CD14-positive monocyte (primary cell): ENCODE measurements around the gene TSPYL1. TPM values are rescaled to one million over a fixed set of nuclear protein-coding genes. Genes with fewer than 3 reads are reported as not detected.

Experiments
- DNase-seq, 3 donors: peaks; one replicate each; pipeline ENCODE4 v3.0.0-alpha.2; 2011 to 2022
- H2AFZ ChIP-seq: 2 replicates; pipeline ENCODE4 v1.6.0; 2012; ENCODE audit warnings: mild to moderate bottlenecking, low read depth, low read length, inconsistent platforms; ENCODE audit not compliant: insufficient read depth, poor library complexity, severe bottlenecking
- H3K27ac ChIP-seq, 2 donors: 1 replicate in 1 of 2; 2 replicates in 1 of 2; pipeline ENCODE4 v1.5.1; 2012 to 2013; ENCODE audit warnings: low read length in 2 of 2, control low read depth in 1 of 2, inconsistent platforms in 1 of 2, low read depth in 1 of 2, mild to moderate bottlenecking in 1 of 2
- H3K27me3 ChIP-seq, 2 donors: one replicate each; pipeline versions ENCODE4 v1.6.0 to v1.6.1; 2011 to 2013; ENCODE audit warnings: low read length in 2 of 2; ENCODE audit not compliant: control insufficient read depth in 2 of 2, insufficient read depth in 2 of 2
- H3K36me3 ChIP-seq, 2 donors: replicated peaks in 1 of 2; 1 replicate in 1 of 2; 2 replicates in 1 of 2; pipeline versions ENCODE4 v1.5.1 to v1.6.1; 2012 to 2013; ENCODE audit warnings: low read length in 2 of 2, control low read depth in 1 of 2, inconsistent platforms in 1 of 2, mild to moderate bottlenecking in 1 of 2; ENCODE audit not compliant: insufficient read depth in 2 of 2, control insufficient read depth in 1 of 2
- H3K4me1 ChIP-seq, 2 donors: 1 replicate in 1 of 2; 2 replicates in 1 of 2; pipeline versions ENCODE4 v1.5.1 to v1.6.1; 2012 to 2013; ENCODE audit warnings: low read length in 2 of 2, control low read depth in 1 of 2, inconsistent platforms in 1 of 2, mild to moderate bottlenecking in 1 of 2, moderate library complexity in 1 of 2; ENCODE audit not compliant: insufficient read depth in 2 of 2, control insufficient read depth in 1 of 2
- H3K4me2 ChIP-seq: replicated peaks from 2 replicates; pipeline ENCODE3; 2012; ENCODE audit warnings: low read length, moderate library complexity, mild to moderate bottlenecking; ENCODE audit not compliant: poor library complexity, severe bottlenecking; ENCODE audit errors: extremely low read depth
- H3K4me3 ChIP-seq, 3 experiments: fragments of 200-600 bp in 1 of 3; sonication (generic) in 1 of 3; replicated peaks in 1 of 3; 1 replicate in 2 of 3; 2 replicates in 1 of 3; pipeline ENCODE4 v1.5.1; 2011 to 2013; ENCODE audit warnings: low read length in 3 of 3, mild to moderate bottlenecking in 3 of 3, control low read depth in 2 of 3, low read depth in 2 of 3, inconsistent platforms in 1 of 3, moderate library complexity in 1 of 3
- H3K79me2 ChIP-seq: 2 replicates; pipeline ENCODE4 v1.6.0; 2012; ENCODE audit warnings: mild to moderate bottlenecking, control low read depth, inconsistent platforms, low read length, moderate library complexity; ENCODE audit not compliant: insufficient read depth
- H3K9ac ChIP-seq: 2 replicates; pipeline ENCODE4 v1.6.0; 2017; ENCODE audit warnings: low read length, mild to moderate bottlenecking; ENCODE audit not compliant: insufficient read depth, poor library complexity, severe bottlenecking
- H3K9me3 ChIP-seq, 2 donors: replicated peaks in 1 of 2; 1 replicate in 1 of 2; 2 replicates in 1 of 2; pipeline versions ENCODE4 v1.5.1 to v1.6.1; 2012 to 2013; ENCODE audit warnings: low read length in 2 of 2, control low read depth in 1 of 2; ENCODE audit not compliant: control insufficient read depth in 1 of 2, insufficient read depth in 1 of 2
- H4K20me1 ChIP-seq: 2 replicates; pipeline ENCODE4 v1.6.0; 2012; ENCODE audit warnings: mild to moderate bottlenecking, low read length, control low read depth, moderate library complexity; ENCODE audit not compliant: insufficient read depth
- H3K27ac Mint-ChIP-seq, 7 donors: one replicate each; pipeline ENCODE4 v1.8.0; 2020; ENCODE audit warnings: mild to moderate bottlenecking in 7 of 7, mixed read lengths in 7 of 7, moderate library complexity in 6 of 7, inconsistent platforms in 2 of 7
- H3K27me3 Mint-ChIP-seq, 3 donors: one replicate each; pipeline ENCODE4 v1.8.0; 2021 to 2022; ENCODE audit warnings: low read depth in 3 of 3, mild to moderate bottlenecking in 3 of 3, mixed read lengths in 3 of 3, moderate library complexity in 3 of 3, inconsistent platforms in 1 of 3
- H3K36me3 Mint-ChIP-seq, 2 donors: one replicate each; pipeline ENCODE4 v1.8.0; 2020; ENCODE audit warnings: mixed read lengths in 2 of 2, inconsistent platforms in 1 of 2, mild to moderate bottlenecking in 1 of 2
- H3K4me1 Mint-ChIP-seq: one replicate; pipeline ENCODE4 v1.8.0; 2020; ENCODE audit warnings: mild to moderate bottlenecking, mixed read lengths
- H3K4me3 Mint-ChIP-seq, 2 donors: one replicate each; pipeline ENCODE4 v1.8.0; 2020; ENCODE audit warnings: mild to moderate bottlenecking in 2 of 2, mixed read lengths in 2 of 2, moderate library complexity in 1 of 2
- H3K9me3 Mint-ChIP-seq, 7 donors: one replicate each; pipeline ENCODE4 v1.8.0; 2020 to 2022; ENCODE audit warnings: mixed read lengths in 7 of 7, mild to moderate bottlenecking in 6 of 7, moderate library complexity in 6 of 7, inconsistent platforms in 2 of 7
- WGBS: methylation state at CpG from one replicate; pipeline ENCODE4 v1.1.5; 2013; ENCODE audit warnings: missing lambda C conversion rate; ENCODE audit not compliant: insufficient coverage; 5-methylcytosine and 5-hydroxymethylcytosine counted together
- intact Hi-C, 2 donors: fragments of 100-400 bp; cut with micrococcal nuclease; formaldehyde crosslinking; loops; one replicate each; pipeline versions ENCODE4 v1.15.0 to v1.15.1; 2023
- polyA plus RNA-seq, 3 donors: library from polyadenylated mRNA; depleted of rRNA in 1 of 3; unstranded in 2 of 3; stranded (reverse) in 1 of 3; fragments of 300-500 nt in 2 of 3; fragments of >200 nt in 1 of 3; fragmentation: Illumina TruSeq in 2 of 3; gene quantifications; 1 replicate in 2 of 3; 2 replicates in 1 of 3; pipeline ENCODE4 v1.2.3, GENCODE V29; 2012 to 2021
- TF ChIP-seq, protein P1 (sequence below): fragments of 200-600 bp; IDR thresholded peaks from one replicate; pipeline ENCODE4 v1.8.0; 2022; ENCODE audit warnings: antibody characterized with exemption, mild to moderate bottlenecking

The TSPYL1 gene
- polyA plus RNA-seq, 3 donors = 19.6 to 21.0 (median 20.0) TPM

GRCh38 chr6:116268589-116269293 lies 11.0 kb downstream of the TSPYL1 start:
- no peaks in the 10 kb centered on the region for H4K20me1 ChIP-seq
- H3K36me3 ChIP-seq = peaks cover 8 to 27% of the 10 kb centered on the region in 2 donors
- no peak overlapping the region for H3K4me2 ChIP-seq
- peak; percentile 57 to 79 (median 68) for DNase-seq
- no peak overlapping the region for H3K4me3 ChIP-seq
- no peak overlapping the region for H2AFZ ChIP-seq
- no peak overlapping the region for H3K9ac ChIP-seq
- intact Hi-C loops = no loop called here
- Mint-ChIP-seq H3K36me3 (peaks cover 10 to 30% of the 10 kb centered on the region in 2 donors), H3K27ac (no peak overlapping the region), H3K9me3 (peaks cover 0 to 5% (median 0%) of the 10 kb centered on the region in 7 donors), H3K4me3 (no peak overlapping the region), H3K27me3 (no peaks in the 10 kb centered on the region), H3K4me1 (peaks cover 3% of the 10 kb centered on the region)
- H3K27ac ChIP-seq = no peak overlapping the region
- H3K9me3 ChIP-seq = no peaks in the 10 kb centered on the region
- TF ChIP-seq, protein P1, sequence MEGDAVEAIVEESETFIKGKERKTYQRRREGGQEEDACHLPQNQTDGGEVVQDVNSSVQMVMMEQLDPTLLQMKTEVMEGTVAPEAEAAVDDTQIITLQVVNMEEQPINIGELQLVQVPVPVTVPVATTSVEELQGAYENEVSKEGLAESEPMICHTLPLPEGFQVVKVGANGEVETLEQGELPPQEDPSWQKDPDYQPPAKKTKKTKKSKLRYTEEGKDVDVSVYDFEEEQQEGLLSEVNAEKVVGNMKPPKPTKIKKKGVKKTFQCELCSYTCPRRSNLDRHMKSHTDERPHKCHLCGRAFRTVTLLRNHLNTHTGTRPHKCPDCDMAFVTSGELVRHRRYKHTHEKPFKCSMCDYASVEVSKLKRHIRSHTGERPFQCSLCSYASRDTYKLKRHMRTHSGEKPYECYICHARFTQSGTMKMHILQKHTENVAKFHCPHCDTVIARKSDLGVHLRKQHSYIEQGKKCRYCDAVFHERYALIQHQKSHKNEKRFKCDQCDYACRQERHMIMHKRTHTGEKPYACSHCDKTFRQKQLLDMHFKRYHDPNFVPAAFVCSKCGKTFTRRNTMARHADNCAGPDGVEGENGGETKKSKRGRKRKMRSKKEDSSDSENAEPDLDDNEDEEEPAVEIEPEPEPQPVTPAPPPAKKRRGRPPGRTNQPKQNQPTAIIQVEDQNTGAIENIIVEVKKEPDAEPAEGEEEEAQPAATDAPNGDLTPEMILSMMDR = peak; percentile 92
- WGBS = no CpG with 5 or more reads among the region's 3 CpGs
- H3K4me1 ChIP-seq = no peaks in the 10 kb centered on the region
- no peaks in the 10 kb centered on the region for H3K27me3 ChIP-seq
- H3K79me2 ChIP-seq = no peaks in the 10 kb centered on the region

DNA sequence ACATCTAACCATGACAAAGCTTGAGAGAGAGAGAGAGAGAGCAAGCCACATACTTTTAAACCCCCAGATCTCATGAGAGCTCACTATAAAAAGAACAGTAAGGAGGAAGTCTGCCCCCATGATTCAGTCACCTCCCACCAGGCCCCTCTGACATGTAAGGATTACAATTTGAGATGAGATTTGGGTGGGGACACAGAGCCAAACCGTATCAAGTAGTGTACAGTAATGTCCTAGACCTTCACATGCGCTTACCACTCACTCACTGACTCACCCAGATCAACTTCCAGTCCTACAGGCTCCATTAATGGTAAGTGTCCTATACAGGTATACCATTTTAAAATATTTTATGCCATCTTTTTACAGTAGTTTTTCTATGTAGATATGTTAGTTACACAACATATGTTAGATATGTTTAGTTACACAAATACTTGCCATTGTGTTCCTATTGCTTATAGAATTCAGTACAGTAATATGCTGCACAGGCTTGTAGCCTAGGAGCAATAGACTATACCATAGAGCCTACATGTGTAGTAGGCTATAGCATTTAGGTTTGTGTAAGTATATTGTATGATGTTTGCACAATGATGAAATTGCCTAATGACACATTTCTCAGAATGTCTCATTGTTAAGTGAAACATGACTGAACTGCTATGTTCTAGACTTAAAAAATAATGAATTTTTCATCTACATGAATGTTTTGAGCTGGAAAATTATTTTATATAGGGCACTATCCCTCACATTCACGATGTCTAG lies 11.7 kb downstream of the TSPYL1 start:
- H3K4me1 Mint-ChIP-seq = peaks cover 3% of the 10 kb centered on the region
- TF ChIP-seq, protein P1 = no peak
- Histone ChIP-seq H3K36me3 (peaks cover 2 to 20% of the 10 kb centered on the region in 2 donors), H3K4me1 (no peaks in the 10 kb centered on the region), H2AFZ (no peak overlapping the region), H3K27ac (no peak overlapping the region), H3K9ac (no peak overlapping the region), H3K27me3 (no peaks in the 10 kb centered on the region), H3K4me2 (no peak overlapping the region), H3K79me2 (no peaks in the 10 kb centered on the region), H3K9me3 (no peaks in the 10 kb centered on the region), H4K20me1 (no peaks in the 10 kb centered on the region), H3K4me3 (no peak overlapping the region)
- no CpG with 5 or more reads among the region's 3 CpGs for WGBS
- peaks cover 0 to 11% (median 5%) of the 10 kb centered on the region in 7 donors for H3K9me3 Mint-ChIP-seq
- H3K4me3 Mint-ChIP-seq = no peak overlapping the region
- peaks cover 4 to 23% of the 10 kb centered on the region in 2 donors for H3K36me3 Mint-ChIP-seq
- no peak for DNase-seq
- H3K27ac Mint-ChIP-seq = peak overlapping the region in 1 of 7 donors; percentile 10
- H3K27me3 Mint-ChIP-seq = no peaks in the 10 kb centered on the region
- intact Hi-C loops = no loop called here
